GM23338 (cell line): Measurements from ENCODE around the gene CEP192.

Source experiments
- CREB1 ChIP-seq: fragments of 250-450 bp; sonication (Bioruptor Pico); IDR thresholded peaks from 2 replicates; pipeline ENCODE4 v1.5.0; 2020; ENCODE audit warnings: low read depth, mild to moderate bottlenecking, moderate library complexity
- EZH2 ChIP-seq: fragments of 200-600 bp; sonication (generic); IDR thresholded peaks from one replicate; pipeline ENCODE4 v1.8.0; 2017; ENCODE audit warnings: antibody characterized with exemption, mild to moderate bottlenecking, low read depth; ENCODE audit not compliant: unreplicated experiment
- EZH2phosphoT487 ChIP-seq: fragments of 200-600 bp; sonication (generic); IDR thresholded peaks from one replicate; pipeline ENCODE4 v1.8.1; 2018; ENCODE audit warnings: antibody characterized with exemption; ENCODE audit not compliant: unreplicated experiment
- JUNB ChIP-seq: IDR thresholded peaks from one replicate; pipeline ENCODE4 v1.6.1; 2016; ENCODE audit warnings: antibody characterized with exemption; ENCODE audit not compliant: unreplicated experiment
- NANOG ChIP-seq: IDR thresholded peaks from 2 replicates; pipeline ENCODE4 v1.6.1; 2016; ENCODE audit warnings: antibody characterized with exemption, borderline replicate concordance
- POLR2AphosphoS5 ChIP-seq: IDR thresholded peaks from 2 replicates; pipeline ENCODE4 v1.6.1; 2016; ENCODE audit warnings: antibody characterized with exemption, low read depth
- STAT1 ChIP-seq: IDR thresholded peaks from one replicate; pipeline ENCODE4 v1.6.1; 2016; ENCODE audit warnings: antibody characterized with exemption; ENCODE audit not compliant: unreplicated experiment
- ZNF114 ChIP-seq: fragments of 250-450 bp; sonication (Bioruptor Pico); IDR thresholded peaks from 2 replicates; pipeline ENCODE4 v1.5.0; 2020; ENCODE audit warnings: mild to moderate bottlenecking, moderate library complexity
- ZNF331 ChIP-seq: fragments of 250-450 bp; sonication (Bioruptor Pico); IDR thresholded peaks from 2 replicates; pipeline ENCODE4 v1.5.0; 2020; ENCODE audit warnings: low read depth, mild to moderate bottlenecking, moderate library complexity
- TF ChIP-seq, protein P1 (sequence below), 2 experiments: fragments of 200-600 bp in 1 of 2; sonication (generic) in 1 of 2; conservative IDR thresholded peaks; 2 replicates each; pipeline versions ENCODE4 v1.5.1 to v1.6.1; 2016 to 2017; ENCODE audit warnings: antibody characterized with exemption in 2 of 2, low read depth in 2 of 2, mild to moderate bottlenecking in 2 of 2, moderate library complexity in 1 of 2
- TF ChIP-seq, protein P2 (sequence below): IDR thresholded peaks from one replicate; pipeline ENCODE4 v1.6.1; 2018; ENCODE audit warnings: antibody characterized with exemption; ENCODE audit not compliant: unreplicated experiment
- TF ChIP-seq, protein P3 (sequence below): IDR thresholded peaks from 2 replicates; pipeline ENCODE4 v1.6.1; 2016; ENCODE audit warnings: antibody characterized with exemption
- TF ChIP-seq, protein P4 (sequence below): fragments of 250-450 bp; sonication (Bioruptor Pico); IDR thresholded peaks from 2 replicates; pipeline ENCODE4 v1.5.0; 2020; ENCODE audit warnings: mild to moderate bottlenecking, moderate library complexity

DNA sequence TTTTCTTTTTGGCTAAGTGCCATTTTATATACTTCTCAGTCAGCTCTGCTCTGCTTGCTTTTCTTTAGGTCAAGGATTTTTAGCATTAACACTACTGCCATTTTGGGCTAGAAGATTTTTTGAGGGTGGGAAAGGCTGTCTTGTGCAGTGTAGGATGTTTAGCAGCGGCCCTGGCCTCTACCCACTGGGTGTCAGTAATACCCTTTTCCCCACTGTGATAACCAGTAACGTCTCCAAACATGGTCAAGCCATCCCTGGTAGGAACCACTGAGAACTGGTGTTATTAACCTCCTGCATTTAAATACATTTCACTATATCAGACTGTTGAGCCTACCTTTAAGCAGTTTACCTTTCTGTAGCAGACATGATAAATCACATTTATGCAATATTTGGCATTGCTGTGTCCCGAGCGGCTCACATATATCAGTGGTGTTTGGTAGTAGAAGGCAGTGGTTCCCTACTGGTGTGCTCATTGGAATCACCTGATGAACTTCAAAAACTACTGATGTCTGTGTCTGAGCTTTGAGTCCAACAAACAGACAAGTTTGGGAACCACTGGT lies 70.5 kb downstream of the CEP192 start:
- TF ChIP-seq, protein P1, sequence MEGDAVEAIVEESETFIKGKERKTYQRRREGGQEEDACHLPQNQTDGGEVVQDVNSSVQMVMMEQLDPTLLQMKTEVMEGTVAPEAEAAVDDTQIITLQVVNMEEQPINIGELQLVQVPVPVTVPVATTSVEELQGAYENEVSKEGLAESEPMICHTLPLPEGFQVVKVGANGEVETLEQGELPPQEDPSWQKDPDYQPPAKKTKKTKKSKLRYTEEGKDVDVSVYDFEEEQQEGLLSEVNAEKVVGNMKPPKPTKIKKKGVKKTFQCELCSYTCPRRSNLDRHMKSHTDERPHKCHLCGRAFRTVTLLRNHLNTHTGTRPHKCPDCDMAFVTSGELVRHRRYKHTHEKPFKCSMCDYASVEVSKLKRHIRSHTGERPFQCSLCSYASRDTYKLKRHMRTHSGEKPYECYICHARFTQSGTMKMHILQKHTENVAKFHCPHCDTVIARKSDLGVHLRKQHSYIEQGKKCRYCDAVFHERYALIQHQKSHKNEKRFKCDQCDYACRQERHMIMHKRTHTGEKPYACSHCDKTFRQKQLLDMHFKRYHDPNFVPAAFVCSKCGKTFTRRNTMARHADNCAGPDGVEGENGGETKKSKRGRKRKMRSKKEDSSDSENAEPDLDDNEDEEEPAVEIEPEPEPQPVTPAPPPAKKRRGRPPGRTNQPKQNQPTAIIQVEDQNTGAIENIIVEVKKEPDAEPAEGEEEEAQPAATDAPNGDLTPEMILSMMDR (conservative IDR thresholded peaks at IDR 0.05; ENCODE audit: low read depth in 2 of 2) = no peak
- no peak for TF ChIP-seq EZH2phosphoT487
- TF ChIP-seq, protein P2, sequence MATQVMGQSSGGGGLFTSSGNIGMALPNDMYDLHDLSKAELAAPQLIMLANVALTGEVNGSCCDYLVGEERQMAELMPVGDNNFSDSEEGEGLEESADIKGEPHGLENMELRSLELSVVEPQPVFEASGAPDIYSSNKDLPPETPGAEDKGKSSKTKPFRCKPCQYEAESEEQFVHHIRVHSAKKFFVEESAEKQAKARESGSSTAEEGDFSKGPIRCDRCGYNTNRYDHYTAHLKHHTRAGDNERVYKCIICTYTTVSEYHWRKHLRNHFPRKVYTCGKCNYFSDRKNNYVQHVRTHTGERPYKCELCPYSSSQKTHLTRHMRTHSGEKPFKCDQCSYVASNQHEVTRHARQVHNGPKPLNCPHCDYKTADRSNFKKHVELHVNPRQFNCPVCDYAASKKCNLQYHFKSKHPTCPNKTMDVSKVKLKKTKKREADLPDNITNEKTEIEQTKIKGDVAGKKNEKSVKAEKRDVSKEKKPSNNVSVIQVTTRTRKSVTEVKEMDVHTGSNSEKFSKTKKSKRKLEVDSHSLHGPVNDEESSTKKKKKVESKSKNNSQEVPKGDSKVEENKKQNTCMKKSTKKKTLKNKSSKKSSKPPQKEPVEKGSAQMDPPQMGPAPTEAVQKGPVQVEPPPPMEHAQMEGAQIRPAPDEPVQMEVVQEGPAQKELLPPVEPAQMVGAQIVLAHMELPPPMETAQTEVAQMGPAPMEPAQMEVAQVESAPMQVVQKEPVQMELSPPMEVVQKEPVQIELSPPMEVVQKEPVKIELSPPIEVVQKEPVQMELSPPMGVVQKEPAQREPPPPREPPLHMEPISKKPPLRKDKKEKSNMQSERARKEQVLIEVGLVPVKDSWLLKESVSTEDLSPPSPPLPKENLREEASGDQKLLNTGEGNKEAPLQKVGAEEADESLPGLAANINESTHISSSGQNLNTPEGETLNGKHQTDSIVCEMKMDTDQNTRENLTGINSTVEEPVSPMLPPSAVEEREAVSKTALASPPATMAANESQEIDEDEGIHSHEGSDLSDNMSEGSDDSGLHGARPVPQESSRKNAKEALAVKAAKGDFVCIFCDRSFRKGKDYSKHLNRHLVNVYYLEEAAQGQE = no peak
- TF ChIP-seq POLR2AphosphoS5 = no peak
- TF ChIP-seq EZH2 = no peak
- no peak for TF ChIP-seq STAT1
- no peak for TF ChIP-seq CREB1 (CRISPR knock-in tag)
- TF ChIP-seq, protein P3, sequence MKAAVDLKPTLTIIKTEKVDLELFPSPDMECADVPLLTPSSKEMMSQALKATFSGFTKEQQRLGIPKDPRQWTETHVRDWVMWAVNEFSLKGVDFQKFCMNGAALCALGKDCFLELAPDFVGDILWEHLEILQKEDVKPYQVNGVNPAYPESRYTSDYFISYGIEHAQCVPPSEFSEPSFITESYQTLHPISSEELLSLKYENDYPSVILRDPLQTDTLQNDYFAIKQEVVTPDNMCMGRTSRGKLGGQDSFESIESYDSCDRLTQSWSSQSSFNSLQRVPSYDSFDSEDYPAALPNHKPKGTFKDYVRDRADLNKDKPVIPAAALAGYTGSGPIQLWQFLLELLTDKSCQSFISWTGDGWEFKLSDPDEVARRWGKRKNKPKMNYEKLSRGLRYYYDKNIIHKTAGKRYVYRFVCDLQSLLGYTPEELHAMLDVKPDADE = no peak
- TF ChIP-seq ZNF331 (CRISPR knock-in tag) = no peak
- no peak for TF ChIP-seq JUNB
- TF ChIP-seq ZNF114 = no peak
- TF ChIP-seq, protein P4, sequence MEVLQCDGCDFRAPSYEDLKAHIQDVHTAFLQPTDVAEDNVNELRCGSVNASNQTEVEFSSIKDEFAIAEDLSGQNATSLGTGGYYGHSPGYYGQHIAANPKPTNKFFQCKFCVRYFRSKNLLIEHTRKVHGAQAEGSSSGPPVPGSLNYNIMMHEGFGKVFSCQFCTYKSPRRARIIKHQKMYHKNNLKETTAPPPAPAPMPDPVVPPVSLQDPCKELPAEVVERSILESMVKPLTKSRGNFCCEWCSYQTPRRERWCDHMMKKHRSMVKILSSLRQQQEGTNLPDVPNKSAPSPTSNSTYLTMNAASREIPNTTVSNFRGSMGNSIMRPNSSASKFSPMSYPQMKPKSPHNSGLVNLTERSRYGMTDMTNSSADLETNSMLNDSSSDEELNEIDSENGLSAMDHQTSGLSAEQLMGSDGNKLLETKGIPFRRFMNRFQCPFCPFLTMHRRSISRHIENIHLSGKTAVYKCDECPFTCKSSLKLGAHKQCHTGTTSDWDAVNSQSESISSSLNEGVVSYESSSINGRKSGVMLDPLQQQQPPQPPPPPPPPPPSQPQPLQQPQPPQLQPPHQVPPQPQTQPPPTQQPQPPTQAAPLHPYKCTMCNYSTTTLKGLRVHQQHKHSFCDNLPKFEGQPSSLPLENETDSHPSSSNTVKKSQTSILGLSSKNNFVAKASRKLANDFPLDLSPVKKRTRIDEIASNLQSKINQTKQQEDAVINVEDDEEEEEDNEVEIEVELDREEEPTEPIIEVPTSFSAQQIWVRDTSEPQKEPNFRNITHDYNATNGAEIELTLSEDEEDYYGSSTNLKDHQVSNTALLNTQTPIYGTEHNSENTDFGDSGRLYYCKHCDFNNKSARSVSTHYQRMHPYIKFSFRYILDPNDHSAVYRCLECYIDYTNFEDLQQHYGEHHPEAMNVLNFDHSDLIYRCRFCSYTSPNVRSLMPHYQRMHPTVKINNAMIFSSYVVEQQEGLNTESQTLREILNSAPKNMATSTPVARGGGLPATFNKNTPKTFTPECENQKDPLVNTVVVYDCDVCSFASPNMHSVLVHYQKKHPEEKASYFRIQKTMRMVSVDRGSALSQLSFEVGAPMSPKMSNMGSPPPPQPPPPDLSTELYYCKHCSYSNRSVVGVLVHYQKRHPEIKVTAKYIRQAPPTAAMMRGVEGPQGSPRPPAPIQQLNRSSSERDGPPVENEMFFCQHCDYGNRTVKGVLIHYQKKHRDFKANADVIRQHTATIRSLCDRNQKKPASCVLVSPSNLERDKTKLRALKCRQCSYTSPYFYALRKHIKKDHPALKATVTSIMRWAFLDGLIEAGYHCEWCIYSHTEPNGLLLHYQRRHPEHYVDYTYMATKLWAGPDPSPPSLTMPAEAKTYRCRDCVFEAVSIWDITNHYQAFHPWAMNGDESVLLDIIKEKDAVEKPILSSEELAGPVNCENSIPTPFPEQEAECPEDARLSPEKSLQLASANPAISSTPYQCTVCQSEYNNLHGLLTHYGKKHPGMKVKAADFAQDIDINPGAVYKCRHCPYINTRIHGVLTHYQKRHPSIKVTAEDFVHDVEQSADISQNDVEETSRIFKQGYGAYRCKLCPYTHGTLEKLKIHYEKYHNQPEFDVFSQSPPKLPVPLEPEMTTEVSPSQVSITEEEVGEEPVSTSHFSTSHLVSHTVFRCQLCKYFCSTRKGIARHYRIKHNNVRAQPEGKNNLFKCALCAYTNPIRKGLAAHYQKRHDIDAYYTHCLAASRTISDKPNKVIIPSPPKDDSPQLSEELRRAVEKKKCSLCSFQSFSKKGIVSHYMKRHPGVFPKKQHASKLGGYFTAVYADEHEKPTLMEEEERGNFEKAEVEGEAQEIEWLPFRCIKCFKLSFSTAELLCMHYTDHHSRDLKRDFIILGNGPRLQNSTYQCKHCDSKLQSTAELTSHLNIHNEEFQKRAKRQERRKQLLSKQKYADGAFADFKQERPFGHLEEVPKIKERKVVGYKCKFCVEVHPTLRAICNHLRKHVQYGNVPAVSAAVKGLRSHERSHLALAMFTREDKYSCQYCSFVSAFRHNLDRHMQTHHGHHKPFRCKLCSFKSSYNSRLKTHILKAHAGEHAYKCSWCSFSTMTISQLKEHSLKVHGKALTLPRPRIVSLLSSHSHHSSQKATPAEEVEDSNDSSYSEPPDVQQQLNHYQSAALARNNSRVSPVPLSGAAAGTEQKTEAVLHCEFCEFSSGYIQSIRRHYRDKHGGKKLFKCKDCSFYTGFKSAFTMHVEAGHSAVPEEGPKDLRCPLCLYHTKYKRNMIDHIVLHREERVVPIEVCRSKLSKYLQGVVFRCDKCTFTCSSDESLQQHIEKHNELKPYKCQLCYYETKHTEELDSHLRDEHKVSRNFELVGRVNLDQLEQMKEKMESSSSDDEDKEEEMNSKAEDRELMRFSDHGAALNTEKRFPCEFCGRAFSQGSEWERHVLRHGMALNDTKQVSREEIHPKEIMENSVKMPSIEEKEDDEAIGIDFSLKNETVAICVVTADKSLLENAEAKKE (CRISPR knock-in tag) = no peak
- no peak for TF ChIP-seq NANOG
